WERI-Rb-1 (cell line): ENCODE measurements around the gene ANKRD6.

Source experiments
- DNase-seq: peaks from one replicate; pipeline ENCODE4 v3.0.0-alpha.2; 2020
- H3K27ac ChIP-seq: fragments of 250-450 bp; sonication (Bioruptor Pico); 2 replicates; pipeline ENCODE4 v1.5.1; 2020; ENCODE audit warnings: mild to moderate bottlenecking, moderate library complexity
- H3K27me3 ChIP-seq: fragments of 250-450 bp; sonication (Bioruptor Pico); 2 replicates; pipeline ENCODE4 v1.5.1; 2021; ENCODE audit warnings: mild to moderate bottlenecking, low read depth, moderate library complexity; ENCODE audit not compliant: insufficient read depth, severe bottlenecking
- H3K36me3 ChIP-seq: fragments of 250-450 bp; sonication (Bioruptor Pico); 2 replicates; pipeline ENCODE4 v1.5.1; 2020; ENCODE audit warnings: mild to moderate bottlenecking, moderate library complexity
- H3K4me3 ChIP-seq: 2 replicates; pipeline ENCODE4 v1.5.1; 2011; ENCODE audit warnings: low read depth, mild to moderate bottlenecking, control low read depth, low read length
- H3K9me3 ChIP-seq: fragments of 250-450 bp; sonication (Bioruptor Pico); 2 replicates; pipeline ENCODE4 v1.5.1; 2021; ENCODE audit warnings: mild to moderate bottlenecking, moderate library complexity; ENCODE audit not compliant: severe bottlenecking
- CTCF ChIP-seq: IDR thresholded peaks from 2 replicates; pipeline ENCODE4 v1.5.1; 2011; ENCODE audit warnings: low read depth, mild to moderate bottlenecking, control low read depth, inconsistent platforms, low read length

Gene ANKRD6

GRCh38 chr6:89680150-89680549, 247.2 kb downstream of the ANKRD6 start:
- DNase-seq, result no peak
- TF ChIP-seq CTCF, result no peak
- Histone ChIP-seq H3K4me3 (no peak overlapping the region), H3K27ac (no peak overlapping the region), H3K36me3 (peaks cover 78% of the 10 kb centered on the region), H3K27me3 (no peaks in the 10 kb centered on the region), H3K9me3 (no peaks in the 10 kb centered on the region)

GRCh38 chr6:89680551-89680950, 247.6 kb downstream of the ANKRD6 start:
- Histone ChIP-seq H3K4me3 (no peak overlapping the region), H3K27ac (no peak overlapping the region), H3K9me3 (no peaks in the 10 kb centered on the region), H3K27me3 (no peaks in the 10 kb centered on the region), H3K36me3 (peaks cover 78% of the 10 kb centered on the region)
- no peak for TF ChIP-seq CTCF
- no peak for DNase-seq

- Histone ChIP-seq H3K36me3 (peaks cover 82% of the 10 kb centered on the region), H3K4me3 (no peak overlapping the region), H3K9me3 (no peaks in the 10 kb centered on the region), H3K27ac (no peak overlapping the region), H3K27me3 (no peaks in the 10 kb centered on the region)
- TF ChIP-seq CTCF, result no peak
- DNase-seq, result no peak
These were observed 249.1 kb downstream of the ANKRD6 start for GRCh38 chr6:89681983-89682564.

GRCh38 chr6:89682991-89683390, 250.0 kb downstream of the ANKRD6 start:
- H3K9me3 ChIP-seq, result no peaks in the 10 kb centered on the region
- H3K27ac ChIP-seq, result no peak overlapping the region
- H3K36me3 ChIP-seq, result peaks cover 84% of the 10 kb centered on the region
- no peaks in the 10 kb centered on the region for H3K27me3 ChIP-seq
- TF ChIP-seq CTCF, result no peak
- no peak overlapping the region for H3K4me3 ChIP-seq
- DNase-seq, result no peak
